NCI-H128 (cell line): ENCODE measurements around the gene CDK11B.
"Not testable (repeated sequence)": the region's sequence is repeated elsewhere in the genome, so short reads cannot be mapped to it uniquely, and the experiment has no call there.

ENCODE experiments used
- DNase-seq: peaks from one replicate; lab custom pipeline; 2025; ENCODE audit not compliant: unreplicated experiment; lab: John Stamatoyannopoulos, UW

Gene CDK11B

DNA sequence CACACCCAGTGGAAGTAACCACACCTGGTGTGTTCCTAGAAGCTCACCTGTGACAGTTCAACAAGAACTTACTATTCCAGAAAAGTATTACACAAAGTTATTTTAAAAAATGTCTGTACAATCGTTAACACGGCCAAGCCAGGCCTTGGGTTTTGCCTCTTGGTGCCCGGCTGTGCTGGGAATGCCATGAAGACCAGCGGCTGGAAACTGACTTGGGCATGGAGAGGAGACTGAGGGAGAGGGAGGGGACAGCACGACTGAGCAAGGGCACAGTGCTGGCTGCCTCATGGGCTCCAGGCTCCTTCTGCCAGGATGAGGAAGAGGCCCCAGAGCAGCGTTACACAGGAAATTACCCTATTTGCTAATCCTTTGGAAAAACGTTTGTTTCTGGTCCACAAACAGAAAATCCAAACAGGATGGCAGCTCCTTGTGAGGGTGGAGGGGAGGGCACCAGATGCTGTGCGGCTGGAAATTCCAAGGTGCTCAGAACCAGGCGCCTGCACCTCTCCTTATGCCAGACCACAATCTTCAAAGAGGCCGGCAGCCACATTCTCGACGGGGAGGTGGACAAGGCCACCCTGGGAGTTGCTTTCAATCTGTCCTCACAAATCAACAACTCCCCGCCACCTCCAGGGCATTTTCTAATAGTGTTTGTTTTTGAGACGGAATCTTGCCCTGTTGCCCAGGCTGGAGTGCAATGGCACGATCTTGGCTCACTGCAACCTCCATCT lies 4.2 kb upstream of the CDK11B start:
- DNase-seq, result not testable (repeated sequence)

DNA sequence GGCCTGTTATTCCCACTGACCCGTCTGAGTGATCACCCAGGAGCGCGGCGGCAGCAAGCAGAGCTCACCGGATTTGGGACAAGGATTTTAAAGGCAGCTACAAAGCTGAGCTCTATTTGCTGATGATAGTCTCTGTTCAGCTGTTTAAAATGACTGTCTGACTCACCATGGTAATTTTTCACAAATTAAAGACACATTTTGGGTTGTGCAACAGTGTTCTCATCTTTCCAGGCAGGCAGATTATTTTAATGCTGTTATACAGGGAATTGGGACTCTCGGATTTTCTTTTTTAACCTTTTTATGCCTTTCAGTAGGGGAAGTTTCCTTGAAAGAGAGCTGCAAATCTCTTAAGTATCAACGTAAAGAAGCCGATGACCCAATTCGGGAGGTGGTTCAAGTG lies 3.6 kb upstream of the CDK11B start:
- DNase-seq, result not testable (repeated sequence)

DNA sequence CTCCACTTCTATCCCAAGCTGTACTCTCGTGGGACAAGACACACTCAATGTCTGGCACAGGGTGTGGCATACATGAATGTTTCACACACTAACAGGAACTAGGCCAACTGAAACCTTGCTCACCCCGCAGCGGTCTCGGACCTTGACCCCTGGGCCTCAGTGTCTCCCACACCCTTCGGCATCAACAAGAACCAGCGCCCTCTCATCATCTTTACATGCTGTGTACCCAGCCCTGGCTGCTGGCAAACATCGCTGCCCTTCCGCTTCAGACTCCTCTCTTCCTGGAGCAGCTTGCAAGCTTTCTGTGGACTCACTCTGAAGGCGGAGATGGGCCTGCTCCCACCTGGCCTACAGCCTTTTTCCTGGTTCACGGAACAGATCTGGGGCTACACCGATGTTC lies 10.5 kb downstream of the CDK11B start:
- DNase-seq, result not testable (repeated sequence)

DNA sequence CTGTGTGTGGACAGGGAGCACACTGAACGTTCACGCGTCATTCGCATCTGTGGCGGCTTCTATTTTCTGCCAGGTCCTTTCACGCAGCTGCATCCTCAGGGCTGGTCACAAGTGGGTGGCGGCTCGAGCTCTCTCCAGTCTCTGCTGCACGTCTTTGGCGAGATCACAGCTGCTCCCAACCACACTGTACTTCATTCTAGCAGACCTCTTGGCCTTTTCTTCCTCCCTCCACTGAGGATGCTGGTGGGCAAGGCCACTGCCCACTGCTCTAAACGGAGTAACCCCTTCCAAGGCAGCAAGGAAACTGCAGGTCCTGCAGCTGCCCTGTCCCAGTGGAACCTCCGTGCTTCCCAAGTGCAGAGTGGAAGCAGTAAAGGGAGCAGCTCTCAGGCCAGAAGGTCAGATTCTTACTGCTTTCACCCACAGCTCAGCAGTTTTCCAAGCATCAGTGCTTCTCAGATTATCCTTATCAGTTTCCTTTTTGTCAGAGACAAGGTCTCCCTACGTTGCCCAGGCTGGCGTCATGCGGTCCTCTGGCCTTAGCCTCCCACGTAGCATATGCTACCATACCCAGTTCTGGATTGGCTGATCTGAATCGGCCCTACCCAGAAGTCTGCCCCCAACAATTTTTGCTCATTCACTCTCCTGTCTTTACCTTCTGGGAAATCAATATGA lies 11.1 kb downstream of the CDK11B start:
- not testable (repeated sequence) for DNase-seq

DNA sequence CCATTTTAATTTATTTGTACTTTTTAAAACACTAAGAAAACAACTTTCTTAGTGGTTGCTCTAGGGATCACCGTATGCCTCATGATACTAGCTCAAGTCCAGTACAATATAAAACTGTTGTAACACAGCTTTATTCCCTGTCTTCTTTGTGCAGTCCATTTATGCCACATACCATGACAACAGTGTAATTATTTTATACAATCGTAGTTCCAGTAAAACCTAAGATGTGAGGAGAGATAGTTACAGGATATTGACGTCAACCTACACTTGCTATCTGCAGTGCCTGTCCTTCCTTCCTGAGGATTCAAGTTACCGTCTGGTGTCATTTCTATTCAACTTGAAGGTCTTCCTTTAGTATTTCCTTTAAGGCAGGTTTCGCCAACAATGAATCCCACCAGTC lies 12.5 kb downstream of the CDK11B start:
- DNase-seq, result not testable (repeated sequence)

DNA sequence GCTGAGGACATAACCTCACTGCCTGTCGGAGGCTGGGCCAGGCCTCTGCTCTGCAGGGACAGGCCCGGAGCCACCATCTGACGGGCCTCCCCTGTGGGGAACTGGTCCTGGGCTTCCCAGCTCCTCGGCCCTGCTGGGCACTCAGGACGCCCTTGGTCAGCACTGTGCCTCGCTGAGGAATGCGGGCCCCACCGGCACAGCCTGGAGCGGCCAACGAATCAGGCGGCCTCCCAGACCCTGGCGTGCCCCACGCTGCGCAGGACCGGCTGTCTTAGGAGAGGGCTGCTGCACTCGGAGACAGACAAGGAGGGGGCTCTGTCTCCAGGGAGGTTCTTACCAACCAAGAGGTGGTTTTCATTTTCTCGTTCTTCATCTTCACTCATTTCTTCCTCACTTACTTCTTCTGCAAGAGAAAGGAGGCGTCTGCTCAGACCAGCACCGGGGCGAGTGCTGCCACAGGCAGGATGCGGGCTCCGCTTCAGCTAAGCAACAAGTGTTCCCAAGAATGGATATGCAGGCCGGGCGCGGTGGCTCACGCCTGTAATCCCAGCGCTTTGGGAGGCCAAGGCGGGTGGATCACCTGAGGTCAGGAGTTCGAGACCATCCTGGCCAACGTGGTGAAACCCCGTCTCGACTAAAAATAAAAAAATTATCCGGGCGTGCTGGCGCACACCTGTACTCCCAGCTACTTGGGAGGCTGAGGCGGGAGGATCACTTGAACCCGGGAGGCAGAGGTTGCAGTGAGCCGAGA lies 17.9 kb downstream of the CDK11B start:
- not testable (repeated sequence) for DNase-seq

DNA sequence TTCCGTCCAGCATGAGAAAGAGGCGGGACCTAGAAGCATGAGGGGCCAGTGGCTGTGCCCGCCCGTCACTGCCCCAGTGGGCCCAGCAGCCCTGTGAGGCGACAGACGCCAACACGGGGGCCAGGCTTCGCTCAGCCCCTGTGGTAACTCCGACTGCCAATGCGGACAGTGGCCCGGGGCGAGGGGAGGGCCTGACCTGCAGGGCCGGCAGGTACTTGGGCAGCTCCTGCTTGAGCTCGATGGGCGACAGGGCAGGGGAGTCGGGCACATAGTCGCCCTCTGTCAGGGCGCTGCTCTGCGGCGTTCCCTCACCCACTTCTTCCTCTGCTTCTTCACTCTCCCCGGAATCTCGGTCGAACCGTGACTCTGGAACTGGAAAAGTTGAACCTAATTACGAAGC lies 18.7 kb downstream of the CDK11B start:
- not testable (repeated sequence) for DNase-seq

DNA sequence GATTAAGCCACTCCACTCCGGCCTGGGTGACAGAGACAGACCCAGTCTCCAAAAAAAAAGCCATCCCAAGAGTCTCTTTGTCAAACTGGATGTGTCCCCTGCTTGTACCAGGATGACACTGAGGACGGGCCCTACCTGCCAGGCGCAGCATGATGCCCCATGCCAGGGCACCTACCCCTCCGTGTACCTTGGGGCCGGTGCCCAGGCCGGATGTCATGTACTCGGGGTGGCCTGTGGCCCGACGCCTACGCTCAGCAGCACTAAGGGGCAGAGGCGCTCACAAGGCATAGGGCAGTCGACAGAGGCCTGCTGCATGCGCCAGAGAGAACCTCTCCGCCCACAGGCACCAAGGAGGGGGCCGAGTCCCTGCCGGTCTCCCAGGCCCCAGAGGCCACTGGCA lies 19.4 kb downstream of the CDK11B start:
- DNase-seq, result not testable (repeated sequence)

DNA sequence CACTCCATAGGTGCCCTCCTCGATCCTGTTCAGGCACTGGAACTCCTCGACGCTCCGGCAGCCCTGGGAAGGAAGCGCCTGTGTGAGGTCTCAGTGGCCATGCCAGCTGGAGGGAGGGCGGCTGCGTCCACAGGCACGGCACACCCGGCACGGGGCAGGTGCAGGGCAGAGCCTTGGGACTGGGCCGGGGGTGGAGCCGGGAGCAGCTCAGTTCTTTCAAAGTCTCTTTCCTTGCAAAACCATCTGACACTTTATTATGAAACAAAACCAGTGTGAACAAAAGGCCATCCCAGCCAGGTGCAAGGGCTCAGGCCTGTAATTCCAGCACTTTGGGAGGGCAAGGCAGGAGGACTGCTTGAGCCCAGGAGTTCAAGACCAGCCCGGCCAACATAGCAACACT lies 20.3 kb downstream of the CDK11B start:
- not testable (repeated sequence) for DNase-seq

DNA sequence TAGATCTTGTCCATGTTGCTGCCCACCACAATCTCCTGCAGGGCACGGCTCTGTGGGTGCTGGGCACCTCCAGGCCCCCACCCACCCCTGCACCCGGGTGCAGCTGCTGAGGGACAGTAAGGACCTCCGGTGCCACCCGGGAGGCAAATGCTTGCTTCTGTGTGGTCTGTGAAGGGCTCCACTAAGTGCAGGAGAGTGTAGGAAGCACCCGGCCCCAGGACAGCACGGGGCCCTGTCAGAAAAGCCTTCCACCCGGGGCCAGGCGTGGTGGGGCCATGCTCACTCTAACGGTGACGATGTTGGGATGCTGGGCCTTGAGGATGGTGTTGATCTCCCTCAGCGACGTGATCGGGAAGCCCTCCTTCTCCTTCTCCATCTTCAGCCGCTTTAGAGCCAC lies 21.3 kb downstream of the CDK11B start:
- not testable (repeated sequence) for DNase-seq

DNA sequence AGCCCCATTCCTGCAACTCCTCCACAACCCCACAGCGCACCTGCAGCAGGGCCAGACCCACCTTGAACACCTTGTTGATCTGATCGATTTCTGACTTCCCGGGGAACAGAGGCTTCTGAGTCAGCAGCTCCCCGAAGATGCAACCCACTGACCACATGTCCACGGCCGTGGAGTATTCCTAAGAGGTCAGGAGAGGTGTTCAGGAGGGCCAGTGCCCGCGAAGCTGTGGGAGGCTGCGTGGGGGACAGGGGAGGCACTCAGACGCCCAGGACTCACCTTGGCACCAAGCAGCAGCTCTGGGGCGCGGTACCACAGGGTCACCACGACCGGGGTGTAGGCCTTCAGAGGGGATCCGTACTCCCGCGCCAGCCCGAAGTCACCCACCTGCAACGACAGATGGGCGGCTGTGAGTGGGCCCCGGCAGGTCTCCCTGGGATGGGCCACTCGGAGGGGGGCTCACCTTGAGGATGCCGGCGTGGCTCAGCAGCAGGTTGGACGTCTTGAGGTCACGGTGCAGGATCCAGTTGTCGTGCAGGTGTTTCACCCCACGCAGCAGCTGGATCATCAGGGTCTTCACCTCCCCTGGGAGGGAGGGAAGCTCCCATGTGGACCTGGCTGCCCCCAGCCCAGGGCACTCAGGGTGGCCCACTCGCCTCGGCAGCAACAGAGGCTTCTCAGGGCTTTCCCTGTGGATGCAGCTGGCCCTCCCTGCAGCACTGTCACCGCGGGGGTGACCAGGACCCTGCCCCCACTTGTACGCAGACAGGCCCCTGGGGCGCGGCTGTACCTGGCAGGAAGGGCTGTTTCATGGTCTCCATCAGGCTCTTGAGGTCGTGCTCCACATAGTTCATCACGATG lies 22.0 kb downstream of the CDK11B start:
- not testable (repeated sequence) for DNase-seq

DNA sequence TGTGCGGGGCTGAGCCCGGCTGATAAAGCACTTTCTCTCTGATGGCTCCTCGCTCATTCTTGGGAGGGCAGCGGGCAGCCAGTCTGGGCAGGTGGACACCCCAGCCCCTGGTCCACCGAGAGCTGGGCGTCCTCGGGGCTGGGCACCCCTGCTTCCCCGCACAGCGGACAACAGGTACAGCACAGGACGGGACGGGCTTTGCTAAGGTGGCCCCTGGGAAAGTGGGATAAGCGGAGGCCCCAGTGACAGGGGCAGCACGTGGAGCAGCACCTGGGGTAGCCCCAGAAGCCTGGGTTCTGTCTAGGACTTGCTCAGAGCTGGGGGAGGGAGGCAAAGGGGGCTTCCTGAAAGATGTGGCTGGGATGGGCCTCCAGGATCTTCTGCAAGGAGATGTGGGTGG lies 24.2 kb downstream of the CDK11B start:
- not testable (repeated sequence) for DNase-seq

DNA sequence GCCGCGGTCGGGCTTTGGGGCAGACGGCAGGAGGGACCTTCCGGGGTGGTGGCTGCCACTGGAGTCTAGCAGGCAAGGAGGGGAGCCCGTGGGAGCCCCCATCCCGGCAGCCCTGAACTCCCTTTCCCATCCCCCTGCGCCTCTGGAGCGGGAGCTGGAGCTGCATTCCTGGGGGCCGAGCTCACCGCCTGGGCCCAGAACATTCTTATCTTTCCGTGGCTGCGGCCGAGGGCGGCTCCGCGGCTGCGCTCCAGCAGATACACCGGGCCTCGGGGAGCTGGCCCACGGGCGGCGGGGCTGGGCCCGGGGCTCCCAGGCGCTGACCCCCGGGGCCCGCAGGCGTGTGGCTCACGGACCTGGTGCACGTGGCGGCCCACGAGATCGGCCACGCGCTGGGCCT lies 25.4 kb downstream of the CDK11B start:
- DNase-seq, result not testable (repeated sequence)

DNA sequence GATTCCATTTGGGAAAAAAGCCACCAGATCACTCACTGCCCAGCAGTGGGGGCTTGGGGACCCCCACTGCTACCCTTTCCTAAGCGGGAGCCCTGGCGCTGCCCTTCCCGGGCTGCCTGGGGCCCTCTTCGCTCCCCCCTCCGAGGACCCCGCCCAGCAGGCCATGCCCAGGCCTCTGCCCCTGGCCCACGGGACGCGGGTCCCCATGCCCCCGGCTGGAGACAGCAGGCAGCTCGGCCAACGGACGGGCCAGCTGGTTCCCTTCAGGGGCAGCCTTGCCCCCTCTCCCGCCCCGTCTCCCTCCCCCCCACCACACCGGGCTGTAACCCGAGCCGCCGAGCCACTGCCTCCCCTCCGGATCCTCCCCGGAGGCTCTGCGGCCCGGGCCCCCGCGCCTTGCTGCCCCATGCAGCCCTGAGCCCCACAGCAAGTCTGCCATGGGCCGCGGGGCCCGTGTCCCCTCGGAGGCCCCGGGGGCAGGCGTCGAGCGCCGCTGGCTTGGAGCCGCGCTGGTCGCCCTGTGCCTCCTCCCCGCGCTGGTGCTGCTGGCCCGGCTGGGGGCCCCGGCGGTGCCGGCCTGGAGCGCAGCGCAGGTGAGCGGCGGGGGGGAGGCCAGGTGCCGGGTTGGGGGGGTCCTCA lies 26.9 kb downstream of the CDK11B start, which contains the start of gene MMP23B:
Gene MMP23B, plus strand, starts transcription at position 392 of the 639 bp plus-strand sequence. Its CDS starts 46 bp downstream, at position 438.
- DNase-seq, result no peak

DNA sequence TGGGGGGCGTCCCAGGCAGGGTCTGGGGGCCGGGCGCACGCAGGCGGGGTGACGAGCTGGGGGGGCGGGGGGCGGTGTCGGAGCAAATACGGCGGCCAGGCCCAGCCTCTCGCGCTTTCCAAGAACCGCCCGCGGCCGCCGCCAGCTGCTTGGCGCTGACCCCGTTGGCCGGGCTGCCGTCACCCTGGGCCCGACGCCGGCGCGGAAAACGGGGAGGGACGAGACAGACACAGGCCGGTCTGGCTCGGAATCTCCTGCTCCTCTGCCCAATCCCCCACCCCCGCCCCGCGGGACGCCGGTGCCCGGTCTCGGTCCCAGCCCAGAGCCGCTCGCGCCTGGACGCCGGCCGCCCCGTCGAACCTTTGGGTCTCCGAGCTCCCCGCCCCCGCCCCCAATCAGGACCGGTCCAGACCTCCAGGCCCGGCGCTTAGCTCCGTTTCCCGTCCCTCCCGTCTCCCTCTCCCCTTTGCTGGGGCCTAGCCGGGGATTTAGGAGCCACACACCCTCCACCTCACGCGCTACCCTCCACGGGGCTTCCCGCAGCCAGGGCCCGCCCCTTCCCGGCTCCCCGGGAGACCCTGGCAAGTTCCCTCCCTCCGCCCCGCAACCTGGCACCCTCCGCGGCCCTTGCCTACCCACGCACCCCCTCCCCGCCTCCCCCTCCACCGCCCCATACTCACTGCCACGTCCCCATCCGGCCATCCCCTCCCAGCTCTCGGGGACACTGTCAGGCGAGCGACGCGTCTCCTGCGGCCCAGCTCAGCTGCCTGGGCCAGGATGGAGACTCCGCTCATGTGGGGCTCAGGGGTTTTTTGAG lies 27.6 kb downstream of the CDK11B start:
- DNase-seq, result no peak

DNA sequence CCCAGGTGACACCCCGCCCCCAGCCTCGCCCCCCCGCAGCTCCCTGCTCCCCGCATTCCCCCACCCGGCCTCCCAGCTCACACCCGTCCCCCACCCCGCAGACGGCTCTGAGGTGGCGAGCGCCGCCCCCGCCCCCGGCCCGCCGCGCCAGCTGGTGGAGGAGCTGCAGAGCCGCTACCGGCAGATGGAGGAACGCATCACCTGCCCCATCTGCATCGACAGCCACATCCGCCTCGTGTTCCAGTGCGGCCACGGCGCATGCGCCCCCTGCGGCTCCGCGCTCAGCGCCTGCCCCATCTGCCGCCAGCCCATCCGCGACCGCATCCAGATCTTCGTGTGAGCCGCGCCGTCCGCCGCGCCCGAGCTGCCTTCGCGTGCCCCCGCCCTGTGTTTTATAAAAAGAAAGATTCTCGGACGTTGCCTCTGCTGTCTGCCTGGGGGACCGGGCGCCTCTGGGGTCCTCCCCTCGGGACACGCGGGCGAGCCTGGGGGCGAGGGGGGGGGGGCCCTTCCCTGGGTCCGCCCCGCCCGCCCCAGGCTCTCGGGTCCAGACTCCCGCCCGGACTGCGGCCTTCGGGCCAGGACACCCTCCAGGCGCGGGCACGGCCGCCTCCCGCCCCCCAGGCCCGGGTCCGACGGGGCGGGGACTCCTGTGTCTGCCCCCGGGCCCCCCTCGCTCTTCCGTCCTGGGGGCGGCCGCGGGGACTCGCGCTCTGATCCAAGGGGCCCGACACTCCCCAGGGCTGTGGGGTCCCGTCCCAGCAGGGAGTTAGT lies 28.4 kb downstream of the CDK11B start:
- peak; percentile 56 for DNase-seq

DNA sequence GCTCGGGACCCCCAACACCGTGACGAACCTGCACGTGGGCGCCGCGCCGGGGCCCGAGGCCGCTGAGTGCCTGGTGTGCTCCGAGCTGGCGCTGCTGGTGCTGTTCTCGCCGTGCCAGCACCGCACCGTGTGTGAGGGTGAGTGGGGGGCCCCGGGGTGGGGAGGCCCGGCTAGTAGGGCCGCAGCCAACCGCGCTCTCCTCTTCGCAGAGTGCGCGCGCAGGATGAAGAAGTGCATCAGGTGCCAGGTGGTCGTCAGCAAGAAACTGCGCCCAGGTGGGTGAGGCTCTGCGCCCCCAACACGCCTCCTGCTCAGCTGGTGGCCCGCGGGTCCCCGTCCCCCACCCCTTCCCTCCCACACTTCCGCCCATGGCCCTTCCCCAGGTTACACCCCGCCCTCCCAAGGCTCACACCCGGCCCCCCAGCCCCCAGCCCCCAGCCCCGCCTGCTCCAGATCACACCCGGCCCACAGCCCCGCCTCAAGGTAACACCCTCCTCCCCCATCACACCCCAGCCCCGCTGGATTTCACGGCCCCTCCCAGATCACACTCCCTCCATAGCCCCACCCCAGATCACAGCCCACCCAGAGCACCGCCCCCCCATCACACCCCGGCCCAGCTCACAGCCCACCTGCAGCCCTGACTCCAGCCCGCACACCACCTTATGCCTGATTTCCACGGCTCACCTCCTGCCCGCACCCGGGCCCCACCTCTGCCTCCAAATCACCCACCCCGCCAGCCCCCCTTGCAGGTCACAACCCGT lies 29.2 kb downstream of the CDK11B start:
- DNase-seq, result no peak
